GM23338 (cell line): ENCODE measurements around the gene FRS2.
"Not testable (repeated sequence)": the region's sequence is repeated elsewhere in the genome, so short reads cannot be mapped to it uniquely, and the experiment has no call there.

Experiments used
- EZH2 ChIP-seq: fragments of 200-600 bp; sonication (generic); IDR thresholded peaks from one replicate; pipeline ENCODE4 v1.8.0; 2017; ENCODE audit warnings: antibody characterized with exemption, mild to moderate bottlenecking, low read depth; ENCODE audit not compliant: unreplicated experiment
- EZH2phosphoT487 ChIP-seq: fragments of 200-600 bp; sonication (generic); IDR thresholded peaks from one replicate; pipeline ENCODE4 v1.8.1; 2018; ENCODE audit warnings: antibody characterized with exemption; ENCODE audit not compliant: unreplicated experiment
- NANOG ChIP-seq: IDR thresholded peaks from 2 replicates; pipeline ENCODE4 v1.6.1; 2016; ENCODE audit warnings: antibody characterized with exemption, borderline replicate concordance
- POLR2AphosphoS5 ChIP-seq: IDR thresholded peaks from 2 replicates; pipeline ENCODE4 v1.6.1; 2016; ENCODE audit warnings: antibody characterized with exemption, low read depth
- TF ChIP-seq, protein P1 (sequence below), 2 experiments: fragments of 200-600 bp in 1 of 2; sonication (generic) in 1 of 2; conservative IDR thresholded peaks; 2 replicates each; pipeline versions ENCODE4 v1.5.1 to v1.6.1; 2016 to 2017; ENCODE audit warnings: antibody characterized with exemption in 2 of 2, low read depth in 2 of 2, mild to moderate bottlenecking in 2 of 2, moderate library complexity in 1 of 2
- TF ChIP-seq, protein P2 (sequence below): IDR thresholded peaks from one replicate; pipeline ENCODE4 v1.6.1; 2018; ENCODE audit warnings: antibody characterized with exemption; ENCODE audit not compliant: unreplicated experiment

DNA sequence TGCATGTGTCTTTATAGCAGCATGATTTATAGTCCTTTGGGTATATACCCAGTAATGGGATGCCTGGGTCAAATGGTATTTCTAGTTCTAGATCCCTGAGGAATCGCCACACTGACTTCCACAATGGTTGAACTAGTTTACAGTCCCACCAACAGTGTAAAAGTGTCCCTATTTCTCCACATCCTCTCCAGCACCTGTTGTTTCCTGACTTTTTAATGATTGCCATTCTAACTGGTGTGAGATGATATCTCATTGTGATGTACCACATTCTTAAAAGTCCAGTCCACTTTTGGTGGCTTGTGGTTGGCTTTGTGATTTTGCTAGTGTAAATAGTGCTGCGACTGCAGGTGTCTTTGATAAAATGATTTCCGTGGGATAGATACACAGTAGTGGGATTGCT lies 134.1 kb downstream of the FRS2 start:
- TF ChIP-seq, protein P1, sequence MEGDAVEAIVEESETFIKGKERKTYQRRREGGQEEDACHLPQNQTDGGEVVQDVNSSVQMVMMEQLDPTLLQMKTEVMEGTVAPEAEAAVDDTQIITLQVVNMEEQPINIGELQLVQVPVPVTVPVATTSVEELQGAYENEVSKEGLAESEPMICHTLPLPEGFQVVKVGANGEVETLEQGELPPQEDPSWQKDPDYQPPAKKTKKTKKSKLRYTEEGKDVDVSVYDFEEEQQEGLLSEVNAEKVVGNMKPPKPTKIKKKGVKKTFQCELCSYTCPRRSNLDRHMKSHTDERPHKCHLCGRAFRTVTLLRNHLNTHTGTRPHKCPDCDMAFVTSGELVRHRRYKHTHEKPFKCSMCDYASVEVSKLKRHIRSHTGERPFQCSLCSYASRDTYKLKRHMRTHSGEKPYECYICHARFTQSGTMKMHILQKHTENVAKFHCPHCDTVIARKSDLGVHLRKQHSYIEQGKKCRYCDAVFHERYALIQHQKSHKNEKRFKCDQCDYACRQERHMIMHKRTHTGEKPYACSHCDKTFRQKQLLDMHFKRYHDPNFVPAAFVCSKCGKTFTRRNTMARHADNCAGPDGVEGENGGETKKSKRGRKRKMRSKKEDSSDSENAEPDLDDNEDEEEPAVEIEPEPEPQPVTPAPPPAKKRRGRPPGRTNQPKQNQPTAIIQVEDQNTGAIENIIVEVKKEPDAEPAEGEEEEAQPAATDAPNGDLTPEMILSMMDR (conservative IDR thresholded peaks at IDR 0.05; ENCODE audit: low read depth in 2 of 2): not testable (repeated sequence)
- not testable (repeated sequence) for TF ChIP-seq POLR2AphosphoS5, EZH2phosphoT487, EZH2, NANOG
- TF ChIP-seq, protein P2, sequence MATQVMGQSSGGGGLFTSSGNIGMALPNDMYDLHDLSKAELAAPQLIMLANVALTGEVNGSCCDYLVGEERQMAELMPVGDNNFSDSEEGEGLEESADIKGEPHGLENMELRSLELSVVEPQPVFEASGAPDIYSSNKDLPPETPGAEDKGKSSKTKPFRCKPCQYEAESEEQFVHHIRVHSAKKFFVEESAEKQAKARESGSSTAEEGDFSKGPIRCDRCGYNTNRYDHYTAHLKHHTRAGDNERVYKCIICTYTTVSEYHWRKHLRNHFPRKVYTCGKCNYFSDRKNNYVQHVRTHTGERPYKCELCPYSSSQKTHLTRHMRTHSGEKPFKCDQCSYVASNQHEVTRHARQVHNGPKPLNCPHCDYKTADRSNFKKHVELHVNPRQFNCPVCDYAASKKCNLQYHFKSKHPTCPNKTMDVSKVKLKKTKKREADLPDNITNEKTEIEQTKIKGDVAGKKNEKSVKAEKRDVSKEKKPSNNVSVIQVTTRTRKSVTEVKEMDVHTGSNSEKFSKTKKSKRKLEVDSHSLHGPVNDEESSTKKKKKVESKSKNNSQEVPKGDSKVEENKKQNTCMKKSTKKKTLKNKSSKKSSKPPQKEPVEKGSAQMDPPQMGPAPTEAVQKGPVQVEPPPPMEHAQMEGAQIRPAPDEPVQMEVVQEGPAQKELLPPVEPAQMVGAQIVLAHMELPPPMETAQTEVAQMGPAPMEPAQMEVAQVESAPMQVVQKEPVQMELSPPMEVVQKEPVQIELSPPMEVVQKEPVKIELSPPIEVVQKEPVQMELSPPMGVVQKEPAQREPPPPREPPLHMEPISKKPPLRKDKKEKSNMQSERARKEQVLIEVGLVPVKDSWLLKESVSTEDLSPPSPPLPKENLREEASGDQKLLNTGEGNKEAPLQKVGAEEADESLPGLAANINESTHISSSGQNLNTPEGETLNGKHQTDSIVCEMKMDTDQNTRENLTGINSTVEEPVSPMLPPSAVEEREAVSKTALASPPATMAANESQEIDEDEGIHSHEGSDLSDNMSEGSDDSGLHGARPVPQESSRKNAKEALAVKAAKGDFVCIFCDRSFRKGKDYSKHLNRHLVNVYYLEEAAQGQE: not testable (repeated sequence)
